Epidermal melanocyte (primary cell): ENCODE measurements around the gene SLC44A3.

Experiments
- DNase-seq: peaks from one replicate; pipeline ENCODE4 v3.0.0; 2011; ENCODE audit warnings: low spot score; ENCODE audit not compliant: insufficient read length

The SLC44A3 gene

DNA sequence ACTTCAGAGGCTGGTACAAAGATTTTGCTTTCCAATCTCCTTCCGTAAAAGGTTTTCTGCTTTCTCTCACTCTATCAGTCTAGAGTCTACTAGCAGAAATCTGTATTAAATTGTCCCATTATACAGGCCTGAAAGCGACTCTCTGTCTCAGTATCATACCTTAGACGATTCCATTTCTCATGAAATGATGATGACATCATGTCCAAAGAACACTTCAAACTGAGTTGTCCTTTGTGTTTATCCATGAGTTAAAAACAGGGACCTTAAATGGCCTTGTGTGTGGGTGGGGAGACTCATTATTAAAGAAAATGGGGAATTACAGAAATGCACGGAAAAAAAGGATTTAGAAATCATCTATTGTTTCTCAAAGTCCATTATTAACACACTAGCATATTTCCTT, 21.0 kb upstream of the SLC44A3 start:
- DNase-seq, result no peak

DNA sequence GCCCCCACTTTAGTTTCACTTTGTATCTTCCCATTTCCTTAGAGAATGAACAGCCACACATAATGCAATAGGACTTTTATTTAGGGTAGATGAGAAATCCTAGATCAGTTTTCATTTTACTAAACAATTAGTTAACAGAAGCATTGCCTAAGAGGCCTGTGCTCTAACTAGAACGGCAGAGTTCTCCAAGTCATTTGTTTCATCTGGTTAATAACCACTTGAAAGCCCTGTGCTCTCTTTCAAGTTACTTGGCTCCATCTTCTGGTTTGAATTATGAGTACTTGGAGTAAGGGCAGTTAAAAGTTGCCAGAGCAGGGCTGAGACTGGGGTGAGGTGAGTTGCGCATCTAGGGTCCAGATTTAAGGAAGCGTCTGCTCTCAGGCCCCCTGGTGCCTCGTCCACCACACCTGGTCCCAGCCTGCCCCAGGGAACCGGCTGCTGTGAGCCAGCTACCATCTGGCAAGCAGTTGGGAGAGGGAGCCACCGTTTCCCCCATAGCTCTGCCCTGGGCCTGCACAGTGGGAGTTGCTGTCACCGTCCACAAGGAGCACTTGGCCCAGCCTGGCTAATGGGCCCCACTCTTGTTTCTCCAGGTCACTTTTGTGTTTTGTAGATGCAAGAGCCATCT, 18.1 kb upstream of the SLC44A3 start:
- DNase-seq, result peak; percentile 37

DNA sequence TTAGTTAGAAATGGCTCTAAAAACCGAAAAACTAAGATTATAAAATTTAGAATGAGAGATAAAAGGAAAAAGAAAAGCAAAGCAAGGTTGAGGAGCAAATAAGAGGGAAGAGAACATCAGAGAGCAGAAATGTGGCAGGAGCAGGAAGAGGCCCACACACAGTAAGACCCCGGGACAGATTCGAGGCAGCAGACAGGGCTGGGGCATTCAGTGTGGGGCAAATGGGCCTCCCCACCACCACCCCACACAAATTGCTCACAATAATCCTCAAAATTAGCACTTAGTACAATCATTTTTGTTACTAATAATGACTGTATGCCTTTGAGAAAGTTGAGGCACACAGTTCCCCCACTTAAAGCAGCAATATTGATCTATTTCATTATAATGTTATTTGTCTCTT, 17.1 kb upstream of the SLC44A3 start:
- DNase-seq, result no peak

DNA sequence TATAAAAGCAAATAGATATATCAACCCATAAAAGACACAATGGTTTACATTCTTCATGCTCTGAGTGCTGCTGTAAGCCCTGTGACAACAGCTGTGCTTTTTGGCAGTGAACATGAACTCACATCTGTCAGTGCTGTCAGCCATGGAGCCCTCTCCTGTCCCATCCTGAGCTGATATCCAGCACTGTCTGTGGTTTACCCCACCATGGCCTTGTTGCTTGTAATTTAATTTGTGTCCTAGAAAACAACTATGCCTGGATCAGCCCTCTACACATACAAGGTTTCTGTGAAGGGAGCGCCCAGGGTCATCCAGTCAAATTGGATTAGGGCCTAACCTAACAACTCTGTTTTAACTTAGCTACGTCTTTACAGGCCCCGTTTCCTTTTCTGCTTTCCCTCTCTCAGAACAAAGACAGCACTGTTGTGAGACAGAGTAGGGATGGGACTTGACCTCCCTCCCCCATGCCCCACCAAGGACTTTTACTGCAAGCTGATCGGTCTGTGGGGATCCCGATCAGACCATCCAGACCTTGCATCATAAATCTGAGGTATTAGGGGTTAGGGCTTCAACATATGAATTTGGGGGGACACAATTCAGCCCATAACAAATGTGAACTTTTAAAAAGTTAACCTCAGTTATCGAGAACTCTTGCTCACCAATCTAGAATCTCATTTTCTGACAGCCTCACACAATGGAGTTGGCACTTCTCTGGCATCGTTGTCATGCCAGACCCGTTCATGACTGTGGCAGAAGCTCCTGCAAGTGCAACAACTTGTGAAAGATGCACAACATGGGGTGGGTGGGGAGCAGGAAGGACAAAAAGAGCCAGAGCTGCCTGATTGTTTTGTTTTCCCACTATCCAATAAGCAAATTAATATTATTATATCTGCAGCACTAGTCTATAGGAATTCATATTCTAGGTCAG, 16.4 kb upstream of the SLC44A3 start:
- peak; percentile 33 for DNase-seq

DNA sequence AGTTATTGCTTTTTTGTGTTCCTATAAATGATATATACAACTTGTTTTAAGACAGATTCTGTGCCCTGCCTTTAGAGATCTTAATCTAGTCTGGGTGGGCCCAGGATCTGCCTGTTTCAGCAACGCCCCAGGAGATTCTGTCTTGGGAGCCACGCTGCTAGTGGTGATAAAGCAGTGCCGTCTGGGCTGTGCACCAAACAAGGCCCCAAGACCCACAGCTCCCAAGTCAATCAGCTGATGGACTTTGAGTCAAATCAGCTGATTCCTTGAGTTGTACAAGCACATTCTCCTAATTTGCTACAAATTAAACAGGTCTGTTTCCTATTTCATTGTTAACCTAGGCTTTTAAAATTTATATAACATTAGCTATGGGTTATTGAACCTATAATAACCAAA, 15.7 kb upstream of the SLC44A3 start:
- no peak for DNase-seq

DNA sequence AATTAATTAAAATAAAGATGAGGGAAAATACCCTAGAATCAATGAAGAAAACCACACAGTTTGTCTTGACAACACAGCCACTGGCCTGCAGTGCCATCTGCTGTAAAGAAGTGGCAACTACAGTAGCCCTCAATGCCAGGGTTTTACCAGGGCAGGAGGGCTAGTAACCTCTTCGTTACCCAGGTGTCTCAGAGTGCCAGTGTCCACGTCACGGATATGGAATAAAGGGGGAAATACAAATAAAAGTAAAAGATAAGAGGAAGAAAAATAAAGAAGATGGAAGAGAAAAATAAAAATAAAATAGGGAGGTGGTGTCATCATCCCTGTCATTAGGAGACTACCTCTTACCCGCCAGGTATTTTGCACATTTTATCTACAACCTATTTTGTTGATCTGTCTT, 14.2 kb upstream of the SLC44A3 start:
- no peak for DNase-seq

DNA sequence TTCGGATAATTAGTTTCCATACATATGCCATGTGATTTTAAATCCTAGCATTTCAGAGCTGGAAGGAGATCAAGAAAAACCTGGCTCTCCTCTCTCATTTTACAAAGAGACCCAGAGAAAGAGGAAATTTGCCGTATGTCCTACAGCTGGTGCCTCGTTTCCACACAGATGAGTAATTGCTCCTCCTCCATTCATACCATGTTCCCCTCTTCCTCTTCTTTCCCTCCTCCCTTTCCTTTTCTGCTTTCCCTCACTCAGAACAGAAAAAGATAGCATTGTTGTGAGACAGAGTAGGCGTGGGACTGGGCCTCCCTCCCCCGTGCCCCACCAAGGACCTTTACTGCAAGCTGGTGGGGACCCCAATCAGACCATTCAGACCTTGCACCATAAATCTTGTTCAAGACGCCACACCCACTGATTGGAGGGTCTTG, 13.7 kb upstream of the SLC44A3 start:
- no peak for DNase-seq

DNA sequence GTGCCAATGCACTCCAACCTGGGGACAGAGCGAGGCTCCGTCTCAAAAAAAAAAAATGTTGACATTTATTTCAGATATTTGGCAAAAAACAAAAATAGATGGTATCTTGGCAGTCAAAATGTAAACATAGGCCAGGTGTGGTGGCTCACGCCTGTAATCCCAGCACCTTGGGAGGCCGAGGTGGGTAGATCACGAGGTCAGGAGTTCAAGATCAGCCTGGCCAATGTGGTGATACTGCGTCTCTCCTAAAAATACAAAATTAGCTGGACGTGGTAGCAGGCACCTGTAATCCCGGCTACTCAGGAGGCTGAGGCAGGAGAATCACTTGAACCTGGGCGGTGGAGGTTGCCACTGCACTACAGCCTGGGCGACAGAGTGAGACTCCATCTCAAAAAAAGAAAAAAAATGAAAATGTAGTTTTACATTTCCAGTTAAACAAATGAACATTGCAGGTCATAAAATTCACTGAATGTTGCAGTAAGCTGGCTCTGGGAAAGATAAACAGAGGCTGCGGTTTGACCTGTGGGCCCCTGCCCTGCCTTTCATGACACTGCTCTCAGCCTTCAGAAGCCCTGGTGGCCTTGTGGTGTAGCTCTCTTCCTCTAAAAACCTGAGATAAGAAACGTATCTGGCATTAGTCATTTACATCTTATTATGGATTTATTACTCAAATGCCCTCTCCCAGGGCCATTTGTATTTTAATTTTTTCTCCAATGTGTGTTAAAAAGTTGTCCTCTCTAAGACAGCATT, 12.2 kb upstream of the SLC44A3 start:
- no peak for DNase-seq

DNA sequence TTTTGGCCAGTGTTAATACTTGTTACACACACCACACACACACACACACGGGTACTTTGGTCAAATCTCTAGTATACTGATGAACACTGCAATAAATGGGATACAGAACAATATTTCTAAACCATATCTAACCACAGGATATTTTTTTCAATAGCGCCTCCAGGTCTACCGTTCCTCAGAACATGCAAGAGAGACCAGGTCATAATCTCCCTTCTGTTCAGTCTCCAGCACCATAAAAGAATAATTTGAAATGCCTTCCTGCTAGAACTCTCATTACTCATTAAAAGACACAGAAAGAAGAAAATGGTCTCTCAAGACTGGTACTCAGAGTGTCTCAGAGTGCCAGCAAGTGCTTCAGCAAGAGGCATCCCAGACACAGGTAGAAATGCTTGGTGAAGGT, 11.5 kb upstream of the SLC44A3 start:
- DNase-seq, result no peak

DNA sequence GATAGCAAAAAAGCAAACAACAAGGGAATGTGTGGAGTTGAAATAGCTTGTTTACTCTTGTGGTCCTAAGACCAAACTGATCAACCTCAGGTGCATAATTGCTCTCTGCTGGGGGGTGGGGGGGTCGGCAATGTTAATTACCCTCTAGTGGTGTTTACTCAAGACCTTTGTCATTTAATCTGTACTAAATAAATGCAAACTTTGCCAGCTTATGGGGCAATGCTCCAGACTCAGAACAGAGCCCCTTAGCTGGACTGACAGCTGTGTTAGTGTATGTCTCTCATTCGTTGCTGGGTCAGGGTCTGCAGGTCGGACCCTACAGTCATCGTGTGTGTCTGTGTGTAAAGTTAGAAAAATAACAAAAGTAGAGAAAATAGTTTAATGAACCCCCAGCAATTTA, 7.2 kb upstream of the SLC44A3 start:
- DNase-seq, result no peak

DNA sequence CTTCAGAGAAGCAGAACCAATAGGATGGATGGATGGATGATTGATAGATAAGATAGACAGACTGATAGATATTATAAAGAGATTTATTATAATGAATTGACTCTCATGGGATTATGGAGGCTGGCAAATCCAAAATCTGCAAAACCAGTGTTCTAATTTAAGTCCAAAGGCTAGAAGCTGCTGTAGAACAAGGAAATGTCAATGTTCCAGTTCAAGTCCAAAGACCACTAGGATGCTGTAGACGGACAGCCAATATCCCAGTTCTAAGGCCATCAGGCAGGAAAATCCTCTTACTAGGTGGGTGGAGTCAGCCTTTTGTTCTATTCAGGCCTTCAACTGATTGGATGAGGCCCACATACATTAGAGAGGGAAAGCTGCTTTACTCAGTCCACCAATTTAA, 4.1 kb upstream of the SLC44A3 start:
- DNase-seq, result no peak

DNA sequence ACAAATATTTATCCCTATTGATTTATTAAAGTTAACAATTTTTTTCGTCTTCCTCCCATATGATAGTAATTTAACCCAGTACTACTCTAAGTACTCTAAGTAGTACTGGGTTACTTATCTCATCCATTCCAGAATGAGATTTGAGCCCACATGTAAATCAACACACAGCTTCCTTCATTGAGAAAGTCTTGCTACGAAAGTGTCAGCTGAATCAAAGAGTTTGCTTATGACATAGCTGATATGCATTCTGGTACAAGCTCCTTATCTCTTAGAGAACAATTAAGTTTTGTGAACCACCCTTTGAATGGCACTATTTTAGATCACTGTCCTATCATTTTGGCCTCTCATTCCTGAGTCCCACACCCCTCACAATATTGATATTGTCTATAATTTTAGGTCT, 2.4 kb upstream of the SLC44A3 start:
- DNase-seq, result no peak

DNA sequence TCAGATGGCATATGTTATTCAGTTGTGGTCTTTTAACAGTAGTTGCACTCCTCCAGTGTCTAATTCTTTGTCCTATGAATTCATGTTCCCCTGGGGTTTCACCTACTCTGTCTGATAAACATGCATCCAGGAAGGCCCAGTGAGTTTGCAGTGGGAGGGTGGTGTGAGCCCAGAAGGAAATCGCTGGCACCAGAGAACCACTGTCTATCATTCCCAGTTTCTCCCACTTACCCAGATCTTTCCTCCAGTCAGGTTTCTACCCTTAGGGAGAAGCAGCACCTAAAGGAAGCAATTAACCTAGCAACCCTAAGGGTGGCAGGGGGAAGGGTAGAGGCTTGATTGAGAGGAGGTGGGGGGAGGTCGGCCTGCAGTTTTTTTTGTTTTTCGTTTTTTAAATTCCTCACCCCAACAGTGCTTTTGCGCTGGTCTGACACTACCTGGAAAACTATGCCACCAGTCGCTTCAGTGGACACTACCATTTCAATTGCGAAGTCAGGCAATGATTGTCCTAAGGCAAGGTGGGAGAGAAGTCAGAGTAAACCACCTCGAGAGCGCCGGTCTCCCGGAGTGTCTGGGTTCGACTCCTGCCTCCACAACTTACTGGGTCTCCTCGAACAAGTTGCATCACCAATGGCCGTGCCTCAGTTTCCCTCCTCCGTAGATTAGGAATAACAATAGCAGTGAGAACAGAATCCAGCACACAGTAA, 766 bp upstream of the SLC44A3 start:
- no peak for DNase-seq

DNA sequence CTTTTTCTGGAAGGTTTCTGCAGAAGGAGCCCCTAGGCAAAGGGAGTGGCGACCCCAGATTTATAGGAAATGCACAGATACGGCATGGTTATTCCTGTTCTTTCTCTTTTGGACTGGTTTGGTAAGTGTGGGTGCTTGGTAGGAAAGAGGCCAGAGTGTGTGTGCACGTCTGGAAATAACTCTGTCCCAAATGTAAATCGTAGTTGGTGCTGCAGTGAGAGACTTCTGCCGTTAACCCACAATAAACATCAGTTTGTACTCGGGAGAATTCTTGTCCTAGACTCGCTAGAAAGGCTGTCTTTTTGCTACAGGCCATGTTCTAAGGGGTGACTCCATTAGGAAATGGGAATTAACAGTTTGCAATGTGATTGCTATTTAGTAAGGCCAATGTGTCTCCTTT, 779 bp downstream of the SLC44A3 start:
- DNase-seq, result no peak

DNA sequence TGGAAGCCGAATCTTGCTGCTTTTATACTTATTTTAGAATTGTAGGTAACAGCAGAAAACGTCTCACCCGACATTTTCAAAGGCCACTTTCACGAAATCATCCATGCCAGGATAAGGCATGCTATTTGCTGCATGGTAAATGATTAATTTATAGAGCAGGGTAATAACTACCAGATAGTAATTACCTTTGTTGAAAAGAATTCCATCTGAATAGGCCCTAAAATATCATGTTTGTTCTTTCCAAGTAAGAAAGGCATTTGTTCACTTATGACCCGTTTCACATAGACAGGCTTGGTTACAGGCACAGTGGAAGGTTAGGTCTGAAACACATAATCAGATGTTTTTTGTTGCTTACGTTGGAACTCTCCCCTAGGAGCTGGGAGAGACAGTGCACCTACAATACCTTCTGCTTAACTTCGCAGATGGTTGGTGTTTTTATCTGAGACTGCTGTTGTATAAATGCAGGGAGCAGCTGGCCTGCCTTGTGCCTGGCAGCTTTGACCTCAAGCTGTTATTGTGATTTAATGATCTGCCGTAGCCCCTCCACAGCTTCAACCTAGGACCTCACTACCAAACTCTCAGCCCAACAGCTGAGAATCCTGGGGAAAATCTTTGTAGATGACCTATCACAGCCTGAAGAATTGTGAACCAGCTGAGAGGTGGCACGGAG, 1.6 kb downstream of the SLC44A3 start:
- no peak for DNase-seq

DNA sequence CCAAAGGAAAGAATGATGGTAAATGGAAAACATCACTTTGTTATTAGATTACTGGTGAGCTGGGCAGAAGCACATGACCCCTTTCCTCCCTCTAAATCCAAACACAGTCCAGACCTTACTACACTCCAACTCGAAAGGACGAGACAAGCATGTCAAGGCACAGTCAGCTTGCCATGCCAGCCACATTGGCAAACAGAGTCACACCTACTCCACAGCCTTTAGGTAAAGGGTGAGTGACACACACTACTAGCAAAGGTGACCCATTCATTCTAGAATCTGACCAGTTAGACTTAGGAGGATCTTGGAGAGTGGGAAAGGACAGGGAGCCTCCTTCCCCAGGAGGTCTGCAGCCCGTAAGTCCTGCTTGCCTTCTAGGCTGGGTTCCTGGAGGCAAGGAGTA, 3.0 kb downstream of the SLC44A3 start:
- DNase-seq, result no peak

DNA sequence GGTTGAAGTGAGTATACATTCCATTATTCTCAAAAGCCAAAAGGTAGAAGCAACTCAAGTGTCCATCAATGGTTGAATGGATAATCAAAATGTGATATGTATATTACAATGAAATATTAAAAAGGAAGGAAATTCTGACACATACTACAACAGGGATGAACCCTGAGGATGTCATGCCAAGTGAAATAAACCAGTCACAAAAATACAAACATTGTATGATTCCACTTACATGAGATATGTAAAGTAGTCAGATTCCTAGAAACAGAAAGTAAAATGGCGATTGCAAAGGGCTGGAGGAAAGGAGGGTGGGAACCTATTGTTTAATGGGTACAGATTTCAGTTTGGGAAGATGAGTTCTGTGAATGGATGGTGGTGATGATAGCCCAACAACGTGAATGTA, 5.8 kb downstream of the SLC44A3 start:
- DNase-seq, result no peak

DNA sequence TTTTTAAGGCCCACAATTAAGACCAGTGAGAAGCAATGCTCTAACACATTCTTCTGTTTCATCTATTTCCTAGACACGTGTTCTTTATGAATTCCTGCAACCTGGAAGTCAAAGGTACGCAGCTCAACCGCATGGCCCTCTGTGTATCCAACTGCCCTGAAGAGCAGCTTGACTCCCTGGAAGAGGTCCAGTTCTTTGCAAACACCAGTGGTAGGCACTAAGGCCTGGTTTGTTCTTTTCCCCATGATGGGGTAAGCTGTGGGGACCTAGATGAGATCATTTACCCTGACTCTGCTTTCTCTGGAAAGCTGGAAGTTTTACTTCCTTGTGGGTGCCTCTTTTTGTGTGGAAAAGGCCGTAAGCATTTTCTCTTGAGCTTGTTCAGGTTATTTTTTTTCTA, 7.3 kb downstream of the SLC44A3 start:
- DNase-seq, result no peak

DNA sequence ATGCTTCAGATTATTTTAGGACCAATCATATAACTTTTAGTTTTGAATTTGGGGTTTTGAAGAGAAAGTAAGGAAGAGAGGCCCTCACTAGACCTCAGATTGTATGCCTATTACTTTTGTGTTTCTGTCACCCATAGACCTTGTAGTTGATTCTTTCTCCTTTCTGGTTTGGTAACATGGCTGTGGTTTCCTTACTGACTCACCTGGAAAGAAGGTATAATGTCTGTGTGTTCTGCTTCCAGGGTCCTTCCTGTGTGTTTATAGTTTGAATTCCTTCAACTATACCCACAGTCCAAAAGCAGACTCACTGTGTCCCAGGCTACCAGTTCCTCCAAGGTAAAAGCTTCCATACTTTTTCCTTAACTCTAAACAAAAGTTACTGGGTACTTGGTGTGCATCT, 8.1 kb downstream of the SLC44A3 start:
- no peak for DNase-seq

DNA sequence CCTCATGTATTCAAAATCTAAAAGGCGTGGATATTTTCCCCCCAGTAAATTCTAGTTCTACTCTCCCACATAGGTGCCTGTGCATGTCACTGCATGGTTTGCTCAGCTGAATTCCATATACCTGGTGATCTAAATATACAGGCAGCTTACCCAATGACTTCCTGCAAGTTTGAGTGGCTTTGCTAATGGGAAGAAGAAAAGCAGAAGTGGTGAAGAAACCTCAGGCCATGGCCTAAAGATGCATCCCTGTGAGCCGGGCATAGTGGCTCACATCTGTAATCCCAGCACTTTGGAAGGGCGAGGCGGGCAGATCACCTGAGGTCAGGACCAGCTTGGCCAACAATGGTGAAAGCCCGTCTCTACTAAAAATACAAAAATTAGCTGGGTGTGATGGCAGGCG, 11.5 kb downstream of the SLC44A3 start:
- DNase-seq, result no peak

DNA sequence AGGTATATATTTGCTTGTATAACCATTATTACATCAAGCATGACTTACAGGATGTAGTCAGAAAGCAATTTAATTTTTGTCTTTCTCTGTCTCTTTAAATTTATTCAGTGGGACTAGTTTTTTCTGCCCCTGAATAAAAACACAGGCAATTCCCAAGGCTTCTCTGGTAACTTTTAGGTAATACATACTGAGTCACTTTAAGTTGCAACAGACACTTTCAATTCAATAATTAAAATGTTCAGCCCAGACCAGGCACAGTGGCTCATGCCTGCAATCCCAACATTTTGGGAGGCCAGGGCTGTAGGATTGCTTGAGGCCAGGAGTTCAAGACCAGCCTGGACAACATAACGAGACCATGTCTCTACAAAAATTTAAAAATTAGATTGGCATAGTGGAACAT, 12.3 kb downstream of the SLC44A3 start:
- DNase-seq, result no peak
